Left ventricle myocardium inferior (tissue), 1 donor: ENCODE results near the gene PLCB2. TPM values are rescaled to one million over a fixed set of nuclear protein-coding genes. Genes with fewer than 3 reads are reported as not detected.

Experiments
- DNase-seq: peaks from one replicate; pipeline ENCODE4 v3.0.0-alpha.2; 2020
- H3K27ac ChIP-seq: fragments of 200-600 bp; replicated peaks from 2 replicates; pipeline ENCODE4 v1.8.0; 2021
- H3K27me3 ChIP-seq: fragments of 200-600 bp; 2 replicates; pipeline ENCODE4 v1.8.0; 2021; ENCODE audit warnings: low read depth
- H3K36me3 ChIP-seq: fragments of 200-600 bp; 2 replicates; pipeline ENCODE4 v1.8.0; 2021
- H3K4me1 ChIP-seq: fragments of 200-600 bp; 2 replicates; pipeline ENCODE4 v1.8.0; 2021
- H3K4me3 ChIP-seq: fragments of 200-600 bp; 2 replicates; pipeline ENCODE4 v1.8.0; 2021; ENCODE audit warnings: mild to moderate bottlenecking, moderate library complexity
- H3K9me3 ChIP-seq: fragments of 200-600 bp; replicated peaks from 2 replicates; pipeline ENCODE4 v1.8.0; 2021
- intact Hi-C: fragments of 100-400 bp; cut with micrococcal nuclease; formaldehyde crosslinking; loops from one replicate; pipeline ENCODE4 v1.11.0; 2022
- total RNA-seq: library from RNA; stranded (reverse); fragmentation: NEBNext Ultra II Directional; extraction: Animal tissue kit (Norgen Biotek cat#: 25700); gene quantifications from one replicate; pipeline ENCODE4 v1.2.1, GENCODE V29; 2021
- TF ChIP-seq, protein P1 (sequence below): fragments of 200-600 bp; IDR thresholded peaks from 2 replicates; pipeline ENCODE4 v1.8.0; 2021; ENCODE audit warnings: antibody characterized with exemption, mild to moderate bottlenecking, borderline replicate concordance
- donor health status: DM: no; HTN: yes; CAD: no; lungs with severe emphysema.

The PLCB2 gene
- total RNA-seq, 1 donor from 2014 or later: 8.5 TPM

DNA sequence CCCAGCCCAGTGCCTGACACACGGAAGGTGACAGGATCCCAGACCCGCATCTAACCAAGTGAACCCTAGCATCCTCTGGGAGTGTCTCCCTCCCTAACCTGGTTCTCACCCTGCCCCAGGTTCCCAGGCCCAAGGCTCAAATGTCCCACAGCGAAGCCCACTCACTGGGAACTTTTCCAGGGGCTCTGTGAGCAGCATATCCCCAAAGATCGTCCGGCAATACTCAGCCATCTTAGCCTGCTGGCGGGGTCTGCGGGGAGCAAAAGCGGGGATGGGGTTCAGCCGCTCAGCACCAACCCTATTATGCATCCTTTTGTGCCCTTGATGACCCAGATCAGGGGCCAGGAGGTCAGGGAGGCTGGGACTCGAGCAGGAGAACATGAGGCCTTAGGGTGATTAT, 10.4 kb downstream of the PLCB2 start:
- Histone ChIP-seq H3K9me3 (peaks cover 21% of the 10 kb centered on the region), H3K36me3 (no peaks in the 10 kb centered on the region), H3K4me1 (peaks cover 50% of the 10 kb centered on the region), H3K4me3 (no peak overlapping the region), H3K27me3 (peaks cover 7% of the 10 kb centered on the region), H3K27ac (no peak overlapping the region)
- TF ChIP-seq, protein P1, sequence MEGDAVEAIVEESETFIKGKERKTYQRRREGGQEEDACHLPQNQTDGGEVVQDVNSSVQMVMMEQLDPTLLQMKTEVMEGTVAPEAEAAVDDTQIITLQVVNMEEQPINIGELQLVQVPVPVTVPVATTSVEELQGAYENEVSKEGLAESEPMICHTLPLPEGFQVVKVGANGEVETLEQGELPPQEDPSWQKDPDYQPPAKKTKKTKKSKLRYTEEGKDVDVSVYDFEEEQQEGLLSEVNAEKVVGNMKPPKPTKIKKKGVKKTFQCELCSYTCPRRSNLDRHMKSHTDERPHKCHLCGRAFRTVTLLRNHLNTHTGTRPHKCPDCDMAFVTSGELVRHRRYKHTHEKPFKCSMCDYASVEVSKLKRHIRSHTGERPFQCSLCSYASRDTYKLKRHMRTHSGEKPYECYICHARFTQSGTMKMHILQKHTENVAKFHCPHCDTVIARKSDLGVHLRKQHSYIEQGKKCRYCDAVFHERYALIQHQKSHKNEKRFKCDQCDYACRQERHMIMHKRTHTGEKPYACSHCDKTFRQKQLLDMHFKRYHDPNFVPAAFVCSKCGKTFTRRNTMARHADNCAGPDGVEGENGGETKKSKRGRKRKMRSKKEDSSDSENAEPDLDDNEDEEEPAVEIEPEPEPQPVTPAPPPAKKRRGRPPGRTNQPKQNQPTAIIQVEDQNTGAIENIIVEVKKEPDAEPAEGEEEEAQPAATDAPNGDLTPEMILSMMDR: no peak
- intact Hi-C loops: no loop called here
- no peak for DNase-seq

DNA sequence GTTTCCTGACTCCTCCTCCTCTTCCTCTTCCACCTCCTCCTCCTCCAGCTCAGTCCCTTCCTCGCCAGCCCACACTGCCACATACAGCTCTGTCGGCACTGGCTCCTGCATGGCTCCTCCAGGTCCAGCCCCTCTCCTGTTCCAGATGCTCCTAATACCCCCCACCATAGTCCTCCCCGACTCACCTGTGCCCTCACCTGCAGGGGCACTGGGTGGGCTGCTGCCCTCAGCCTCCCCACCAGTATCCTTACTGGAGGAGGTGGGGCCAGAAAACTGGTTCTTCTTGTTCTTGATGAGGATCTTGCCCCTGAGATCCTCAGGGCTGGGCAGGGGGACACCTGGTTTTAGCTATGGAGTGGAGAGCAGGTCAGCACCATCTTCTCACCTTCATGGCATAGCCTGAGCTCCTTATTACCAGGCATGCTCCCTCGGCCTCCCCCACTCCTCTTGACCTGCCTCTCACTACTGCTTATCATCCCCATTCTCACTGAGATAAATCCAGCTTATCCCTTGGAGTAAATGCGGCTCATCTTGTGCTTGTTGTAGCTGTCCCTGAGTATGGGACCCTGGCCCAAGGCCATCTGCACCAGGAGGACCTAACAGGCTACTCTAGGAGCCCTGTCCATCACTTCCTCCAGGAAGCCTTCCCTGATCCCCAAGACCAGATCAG, 11.0 kb downstream of the PLCB2 start:
- Histone ChIP-seq H3K9me3 (peaks cover 21% of the 10 kb centered on the region), H3K27me3 (peaks cover 12% of the 10 kb centered on the region), H3K4me1 (peaks cover 50% of the 10 kb centered on the region), H3K4me3 (no peak overlapping the region), H3K27ac (peak overlapping the region; percentile 73), H3K36me3 (no peaks in the 10 kb centered on the region)
- intact Hi-C loops: no loop called here
- no peak for DNase-seq
- TF ChIP-seq, protein P1: no peak

DNA sequence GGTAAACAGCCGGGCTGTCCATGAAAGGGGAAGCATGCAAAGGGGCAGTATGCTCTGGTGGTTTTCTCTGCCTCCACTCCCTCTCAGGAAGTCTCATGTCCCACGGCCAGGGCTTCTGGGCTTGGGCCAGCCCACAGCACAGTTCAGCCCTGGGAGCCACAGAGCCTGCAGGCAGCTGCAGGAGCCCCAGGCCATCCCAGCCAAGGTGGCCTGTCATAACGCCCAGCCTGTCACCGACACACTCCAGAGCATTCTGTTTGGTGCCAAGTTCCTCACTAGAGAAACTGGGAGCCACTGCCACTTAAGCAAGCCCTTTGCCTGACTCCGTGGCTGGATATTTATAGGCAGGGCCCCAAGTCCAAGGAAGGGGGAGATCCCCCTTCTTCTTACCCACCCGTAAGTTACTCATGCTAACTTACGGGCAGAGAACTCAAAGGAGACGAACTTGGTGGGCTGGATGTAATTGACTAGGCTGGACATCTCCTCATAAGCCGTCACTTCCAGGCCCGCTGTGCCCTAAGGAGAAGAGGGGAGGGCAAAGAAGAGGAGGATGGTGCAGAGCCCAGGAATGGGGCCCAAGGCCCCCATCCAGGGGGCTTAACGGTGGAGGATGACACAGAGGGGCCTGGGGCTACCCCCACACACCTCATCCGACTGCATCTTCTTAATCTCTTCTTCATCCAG, 11.7 kb downstream of the PLCB2 start:
- Histone ChIP-seq H3K4me3 (no peak overlapping the region), H3K27me3 (peaks cover 16% of the 10 kb centered on the region), H3K36me3 (no peaks in the 10 kb centered on the region), H3K4me1 (peaks cover 50% of the 10 kb centered on the region), H3K27ac (peak overlapping the region; percentile 73), H3K9me3 (peaks cover 21% of the 10 kb centered on the region)
- TF ChIP-seq, protein P1: no peak
- intact Hi-C loops: no loop called here
- DNase-seq: peak; percentile 82

DNA sequence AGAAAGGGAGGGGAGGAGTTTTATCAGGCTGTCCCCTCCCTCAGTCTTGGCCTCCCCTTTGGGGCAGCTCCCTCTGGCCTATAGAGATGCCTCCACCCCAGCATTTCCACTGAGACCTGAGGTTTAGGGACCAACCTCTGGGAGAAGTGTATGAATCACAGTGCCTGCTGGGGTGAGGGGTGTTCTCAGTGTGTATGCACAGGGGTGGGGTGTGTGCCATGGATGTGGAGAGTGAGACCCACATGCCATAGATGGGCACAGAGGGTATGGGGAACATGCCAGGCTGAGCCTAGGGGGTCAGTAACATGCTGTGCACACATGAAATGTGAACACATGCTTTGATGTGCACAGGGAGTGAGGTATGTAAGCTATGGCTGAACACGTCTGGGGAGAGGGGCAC, 12.4 kb downstream of the PLCB2 start:
- intact Hi-C loops: no loop called here
- peaks cover 16% of the 10 kb centered on the region for H3K27me3 ChIP-seq
- DNase-seq: no peak
- H3K4me3 ChIP-seq: no peak overlapping the region
- TF ChIP-seq, protein P1: no peak
- H3K9me3 ChIP-seq: peaks cover 15% of the 10 kb centered on the region
- peaks cover 52% of the 10 kb centered on the region for H3K4me1 ChIP-seq
- H3K27ac ChIP-seq: peak overlapping the region; percentile 73
- H3K36me3 ChIP-seq: no peaks in the 10 kb centered on the region

DNA sequence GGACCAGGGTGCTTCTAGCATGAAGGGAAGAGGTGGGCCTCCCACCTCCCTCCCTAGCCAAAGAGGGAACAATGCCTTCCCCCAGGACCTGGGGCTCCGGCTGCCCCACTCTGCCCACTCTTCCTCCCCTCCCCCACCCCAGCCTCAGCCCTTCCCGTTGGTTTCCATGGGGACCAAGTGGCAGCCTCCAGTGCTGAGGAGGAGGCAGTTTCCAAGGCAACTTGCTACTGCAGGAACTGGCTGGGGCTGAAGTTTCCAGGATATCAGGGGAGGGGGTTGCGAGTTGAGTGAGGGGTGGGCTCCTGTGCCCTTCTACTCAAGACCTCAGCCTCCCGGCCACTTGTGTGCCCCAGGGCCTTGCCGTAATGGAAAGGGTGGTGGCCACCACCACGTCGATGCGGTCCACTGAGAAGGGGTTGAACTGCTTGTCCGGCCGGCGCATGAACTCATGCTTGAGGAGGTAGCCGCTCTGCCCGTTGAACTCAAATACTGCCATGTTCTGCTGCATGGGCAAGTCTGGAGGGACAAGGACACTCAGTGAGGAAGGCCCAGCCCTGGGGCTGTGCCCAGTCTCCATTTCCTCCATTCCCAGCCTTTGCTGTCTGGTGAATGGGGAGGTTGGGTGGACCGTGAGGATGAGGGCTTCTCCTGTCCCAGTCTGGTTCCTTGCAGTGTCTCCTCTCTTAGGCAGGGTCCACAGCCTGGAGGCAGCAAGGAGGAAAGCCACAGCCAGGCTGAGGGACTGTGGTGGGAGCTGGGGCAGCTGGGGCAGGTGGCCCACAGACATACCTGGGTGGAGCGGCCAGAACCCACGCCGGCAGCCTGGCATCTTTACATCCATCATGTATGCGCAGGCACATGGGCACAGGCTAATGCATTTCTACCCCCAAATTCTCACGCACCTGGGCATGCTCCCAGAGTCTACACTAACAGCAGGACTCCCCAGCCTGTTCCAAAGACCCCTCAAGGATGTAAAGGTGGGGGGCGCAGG, 13.5 kb downstream of the PLCB2 start:
- TF ChIP-seq, protein P1: no peak
- DNase-seq: no peak
- Histone ChIP-seq H3K9me3 (peaks cover 5% of the 10 kb centered on the region), H3K4me1 (peaks cover 59% of the 10 kb centered on the region), H3K36me3 (no peaks in the 10 kb centered on the region), H3K4me3 (no peak overlapping the region), H3K27me3 (peaks cover 16% of the 10 kb centered on the region), H3K27ac (no peak overlapping the region)
- intact Hi-C loops: no loop called here
